Activated naive CD8-positive, alpha-beta T cell treated with anti-CD3 and anti-CD28 coated beads, Interleukin-2, amount 50 U/mL, for 16 hours (primary cell): Measurements from ENCODE around the gene CELSR1.

Experiments
- DNase-seq: peaks from one replicate; pipeline ENCODE4 v3.0.0-alpha.2; 2020; ENCODE audit warnings: low read depth, low spot score

Gene CELSR1

GRCh38 chr22:46576556-46577367 is 39.3 kb upstream of the CELSR1 start:
- DNase-seq = no peak

GRCh38 chr22:46575911-46576555 is 38.6 kb upstream of the CELSR1 start:
- no peak for DNase-seq

GRCh38 chr22:46574993-46575910 is 37.8 kb upstream of the CELSR1 start:
- DNase-seq = no peak

GRCh38 chr22:46574438-46574992 is 37.1 kb upstream of the CELSR1 start:
- no peak for DNase-seq

GRCh38 chr22:46573781-46574437 is 36.5 kb upstream of the CELSR1 start:
- no peak for DNase-seq

GRCh38 chr22:46572911-46573780 is 35.7 kb upstream of the CELSR1 start:
- DNase-seq = no peak

DNA sequence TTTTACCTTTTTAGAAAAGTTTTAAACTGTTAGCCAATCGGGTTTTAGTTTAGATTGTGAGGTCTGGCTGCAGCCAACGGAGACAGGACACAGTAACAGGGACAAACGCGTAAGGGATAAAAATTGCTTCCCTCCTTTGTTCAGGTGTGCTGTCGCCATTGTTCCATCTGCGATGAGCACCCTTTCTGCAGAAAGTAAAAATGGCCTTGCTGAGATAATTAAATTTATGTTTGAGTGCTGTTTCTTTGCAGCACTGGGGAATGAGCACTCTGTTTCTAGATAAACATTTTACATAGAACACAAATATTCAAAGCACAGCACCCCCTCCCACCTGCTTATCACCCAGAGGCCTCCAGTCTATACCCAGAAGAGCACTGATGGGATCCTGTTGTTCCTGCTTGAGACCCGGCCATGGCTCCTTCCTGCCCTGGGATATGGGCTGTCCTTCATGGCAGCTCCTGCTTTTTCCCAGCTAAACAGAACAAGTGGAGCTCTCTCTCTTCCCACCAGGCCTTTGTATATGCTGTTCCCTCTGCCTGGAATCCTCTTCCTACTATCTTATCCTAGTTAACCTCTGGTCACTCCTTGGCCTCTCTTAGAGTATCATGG is 34.3 kb upstream of the CELSR1 start:
- DNase-seq = no peak

- no peak for DNase-seq
Observed at GRCh38 chr22:46569848-46570695, 32.7 kb upstream of the CELSR1 start.

- no peak for DNase-seq
Observed at GRCh38 chr22:46569055-46569847, 31.8 kb upstream of the CELSR1 start.

GRCh38 chr22:46568102-46568809 is 30.8 kb upstream of the CELSR1 start:
- DNase-seq = no peak

- DNase-seq = no peak
Observed at GRCh38 chr22:46567471-46567870, 30.1 kb upstream of the CELSR1 start.

GRCh38 chr22:46564084-46564714 is 26.8 kb upstream of the CELSR1 start:
- DNase-seq = no peak

- peak; percentile 60 for DNase-seq
Observed at GRCh38 chr22:46563381-46564083, 26.1 kb upstream of the CELSR1 start.

GRCh38 chr22:46561435-46561905 is 24.1 kb upstream of the CELSR1 start:
- no peak for DNase-seq

DNA sequence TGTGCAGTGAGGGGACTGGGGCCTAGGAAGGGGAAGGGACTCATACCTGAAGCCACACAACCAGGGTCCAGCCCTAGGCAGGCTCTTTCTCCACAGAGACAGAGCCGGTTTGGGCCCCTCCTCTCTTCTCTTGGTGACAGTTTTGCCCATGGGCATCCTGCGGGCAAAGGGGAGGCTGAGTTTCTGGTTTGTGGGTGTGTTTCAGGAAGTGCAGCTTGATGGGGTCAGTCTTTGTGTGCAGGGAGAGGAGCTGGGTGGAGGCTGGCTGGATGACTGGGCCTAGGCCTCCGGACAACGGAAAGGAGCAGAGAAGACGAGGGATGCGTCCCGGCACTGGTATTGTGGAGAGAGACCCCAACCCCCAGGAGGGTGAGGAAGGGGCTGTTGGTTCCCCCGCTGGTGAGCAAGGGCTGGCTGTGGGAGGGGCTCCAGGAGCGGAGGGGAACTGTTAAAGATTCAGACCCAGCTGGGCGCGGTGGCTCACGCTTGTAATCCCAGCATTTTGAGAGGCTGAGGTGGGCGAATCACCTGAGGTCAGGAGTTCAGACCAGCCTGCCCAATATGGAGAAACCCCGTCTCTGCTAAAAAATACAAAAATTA is 23.4 kb upstream of the CELSR1 start:
- DNase-seq = no peak
